ENCODE data around the gene MAPK12.
"Not testable (repeated sequence)": the region's sequence is repeated elsewhere in the genome, so short reads cannot be mapped to it uniquely, and the experiment has no call there.

Gene MAPK12

DNA sequence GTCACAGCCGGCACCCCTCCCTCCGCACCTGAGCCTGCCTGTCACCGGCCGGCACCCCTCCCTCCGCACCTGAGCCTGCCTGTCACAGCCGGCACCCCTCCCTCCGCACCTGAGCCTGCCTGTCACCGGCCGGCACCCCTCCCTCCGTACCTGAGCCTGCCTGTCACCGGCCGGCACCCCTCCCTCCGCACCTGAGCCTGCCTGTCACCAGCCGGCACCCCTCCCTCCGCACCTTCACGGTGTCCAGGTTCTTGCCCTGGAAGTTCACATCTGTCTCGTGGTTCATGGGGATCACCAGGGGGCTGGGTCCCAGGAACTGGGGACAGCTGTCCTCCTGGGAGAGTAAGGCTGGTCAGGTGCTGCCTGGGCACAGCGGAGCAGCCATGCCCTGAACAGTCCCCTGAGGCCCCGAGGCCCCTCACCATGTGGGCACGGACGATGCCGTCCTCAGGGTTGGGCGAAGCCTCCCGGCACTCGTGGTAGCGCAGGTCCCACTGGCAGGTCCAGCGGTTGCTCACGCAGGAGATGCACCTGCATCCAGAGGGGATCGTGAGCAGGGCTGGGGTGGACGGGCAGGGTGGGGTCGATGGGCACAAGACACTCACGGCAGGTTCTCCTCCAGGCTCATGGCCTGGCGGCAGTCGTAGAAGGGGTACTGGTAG, 24.2 kb upstream of the MAPK12 start:
- no peak for DNase-seq
- in situ Hi-C loops (cut with HindIII; ENCODE audit: low pct_ligation_motif_present, low pct_unique_long_range_greater_than_20kb, low sequenced_read_pairs) = no loop called here

DNA sequence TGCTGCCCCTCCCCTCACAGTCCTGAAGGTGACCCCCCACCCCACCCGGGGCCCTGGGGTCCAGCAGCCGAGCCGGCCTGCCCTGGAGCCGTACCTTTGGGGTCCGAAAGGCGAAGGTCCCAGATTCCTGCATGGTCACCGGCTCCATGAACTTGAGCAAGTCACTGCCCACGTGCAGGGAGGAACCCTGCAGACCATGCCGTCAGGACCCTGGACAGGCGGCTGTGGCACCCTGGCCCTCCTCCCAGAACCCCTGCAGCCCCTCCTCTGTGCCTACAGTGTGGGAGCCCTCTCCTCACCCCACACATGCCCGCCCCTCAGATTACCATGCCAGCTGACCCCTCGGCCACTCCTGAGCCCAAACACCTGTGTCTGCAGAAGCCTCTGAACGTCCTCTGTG, 23.0 kb upstream of the MAPK12 start:
- in situ Hi-C loops (cut with HindIII; ENCODE audit: low pct_ligation_motif_present, low pct_unique_long_range_greater_than_20kb, low sequenced_read_pairs) = no loop called here
- no peak for DNase-seq

DNA sequence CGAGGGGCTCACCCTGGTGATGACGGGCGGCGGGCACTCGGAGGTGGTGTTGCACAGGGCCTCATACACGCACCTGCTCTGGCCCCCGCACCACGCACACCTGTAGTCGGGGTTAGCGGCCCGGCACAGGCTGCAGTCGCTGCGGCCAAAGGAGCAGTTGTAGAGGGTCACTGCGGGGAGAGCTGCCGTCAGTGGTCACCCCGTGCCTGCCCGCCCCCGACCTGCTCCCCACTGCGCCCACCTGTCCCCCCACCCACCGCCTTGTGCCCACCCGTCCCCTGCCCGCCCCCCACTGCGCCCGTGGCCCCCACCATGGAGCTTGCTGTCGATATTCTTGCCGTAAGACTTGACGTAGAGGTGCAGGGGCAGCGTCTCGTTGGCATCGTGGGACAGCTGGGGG, 22.3 kb upstream of the MAPK12 start:
- DNase-seq = no peak
- in situ Hi-C loops (cut with HindIII; ENCODE audit: low pct_ligation_motif_present, low pct_unique_long_range_greater_than_20kb, low sequenced_read_pairs) = no loop called here

GRCh38 chr22:50282361-50283155, 21.1 kb upstream of the MAPK12 start:
- in situ Hi-C loops (cut with HindIII; ENCODE audit: low pct_ligation_motif_present, low pct_unique_long_range_greater_than_20kb, low sequenced_read_pairs) = no loop called here

DNA sequence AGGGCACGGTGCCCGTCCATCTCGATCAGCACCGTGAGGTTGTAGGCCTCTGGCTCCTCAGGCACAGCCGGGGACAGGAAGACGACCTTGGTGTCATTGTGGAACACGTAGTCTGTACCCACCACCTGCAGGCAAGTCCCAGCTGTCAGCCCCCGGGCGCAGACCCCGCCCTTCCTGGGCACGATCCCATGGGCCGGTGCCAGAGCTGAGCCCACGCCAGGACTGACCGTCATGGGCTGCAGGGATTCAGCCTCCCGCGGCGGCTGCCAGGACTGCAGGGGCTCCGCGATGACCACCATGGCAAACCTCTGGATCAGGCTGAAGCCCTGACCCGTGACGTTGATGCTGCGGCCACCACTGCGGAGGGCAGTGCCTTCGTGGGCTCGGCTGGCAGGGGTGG, 20.5 kb upstream of the MAPK12 start:
- in situ Hi-C loops (cut with HindIII; ENCODE audit: low pct_ligation_motif_present, low pct_unique_long_range_greater_than_20kb, low sequenced_read_pairs) = no loop called here
- DNase-seq = no peak

More at GRCh38 chr22:50282361-50283155, 21.1 kb upstream of the MAPK12 start:
- DNase-seq = peak; percentile 89

DNA sequence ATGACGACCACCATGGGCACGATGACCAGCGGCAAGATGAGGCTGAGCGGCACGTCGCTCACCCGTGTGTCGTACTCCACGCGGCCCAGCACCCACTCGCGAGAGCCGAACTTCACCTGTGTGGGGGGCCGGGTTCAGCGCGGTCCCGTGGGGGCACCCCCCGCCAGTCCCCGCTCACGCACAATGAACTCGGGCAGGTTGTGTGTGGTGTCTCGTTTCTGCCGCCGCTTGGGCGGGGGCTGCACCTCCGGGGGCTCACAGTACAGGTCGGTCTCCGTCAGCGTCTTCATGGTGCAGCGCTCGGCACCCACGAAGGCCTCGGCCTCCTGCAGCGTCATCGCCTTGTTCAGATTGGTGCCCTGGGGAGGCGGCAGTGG, 19.9 kb upstream of the MAPK12 start:
- in situ Hi-C loops (cut with HindIII; ENCODE audit: low pct_ligation_motif_present, low pct_unique_long_range_greater_than_20kb, low sequenced_read_pairs) = no loop called here
- no peak for DNase-seq

DNA sequence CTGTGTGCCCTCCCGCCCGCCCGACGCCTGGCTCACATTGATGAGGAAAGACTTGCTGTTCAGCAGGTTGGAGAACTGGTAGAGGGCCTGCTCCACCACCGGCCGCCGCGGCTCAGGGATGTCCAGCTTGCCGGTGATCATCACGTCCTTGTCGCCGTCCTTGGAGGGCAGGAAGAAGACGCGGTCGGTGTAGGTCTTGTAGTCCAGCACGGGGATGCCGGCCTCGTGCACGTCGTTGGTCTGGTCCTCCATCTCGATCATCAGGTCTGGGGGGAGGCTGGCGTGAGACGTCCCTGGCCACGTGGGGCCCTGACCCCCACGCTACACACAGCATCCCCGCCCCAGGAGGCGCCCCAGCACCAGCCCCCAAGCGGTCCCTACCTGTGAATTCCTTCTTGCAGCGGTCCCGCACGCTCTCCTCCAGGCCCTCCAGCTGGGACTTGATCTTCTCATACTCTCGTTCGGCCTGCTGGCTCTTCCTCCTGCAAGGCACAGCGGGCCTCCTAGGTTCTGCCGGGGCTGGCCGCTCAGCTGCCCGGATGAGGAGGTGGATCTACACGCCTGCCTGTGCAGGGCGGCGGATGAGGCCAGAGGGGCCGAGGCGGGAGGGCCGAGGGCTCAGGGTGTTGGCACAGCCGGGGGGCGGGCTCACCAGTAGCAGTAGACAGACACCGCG, 19.4 kb upstream of the MAPK12 start:
- DNase-seq = no peak

DNA sequence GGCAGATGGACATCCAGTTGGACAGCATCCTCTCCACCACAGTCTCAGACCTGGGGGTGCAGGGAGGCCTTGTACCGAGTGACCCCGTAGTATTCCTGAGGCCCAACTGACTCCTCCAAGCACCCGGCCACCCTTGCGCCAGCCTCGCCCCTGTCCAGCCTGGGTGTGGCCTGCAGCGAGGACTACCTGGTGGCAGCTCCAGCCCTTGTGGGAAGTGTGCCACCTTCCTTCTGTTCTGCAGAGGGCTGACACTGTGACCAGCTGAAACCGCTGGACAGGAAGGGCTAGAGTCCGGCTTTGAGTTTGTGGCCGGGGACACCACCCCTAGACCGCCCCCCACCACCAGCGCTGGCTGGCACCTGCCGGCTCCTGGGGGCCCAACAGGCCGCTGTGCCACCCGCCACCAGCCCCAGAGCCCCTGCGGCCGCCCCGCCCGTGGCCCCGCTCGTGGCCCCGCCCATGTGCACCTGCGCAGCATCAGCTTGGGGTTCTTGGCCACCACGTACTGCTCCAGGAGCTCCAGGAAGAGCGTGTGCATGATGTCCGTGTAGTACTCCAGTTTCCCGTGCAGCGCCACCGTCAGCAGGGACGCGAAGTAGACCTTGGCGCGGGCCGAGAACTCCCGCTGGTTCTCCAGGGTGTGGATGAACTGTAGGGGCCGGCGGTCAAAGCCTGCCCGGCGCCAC, 18.7 kb upstream of the MAPK12 start:
- in situ Hi-C loops (cut with HindIII; ENCODE audit: low pct_ligation_motif_present, low pct_unique_long_range_greater_than_20kb, low sequenced_read_pairs) = no loop called here
- DNase-seq = no peak

More for the DNA sequence above, 19.4 kb upstream of the MAPK12 start:
- in situ Hi-C loops (cut with HindIII; ENCODE audit: low pct_ligation_motif_present, low pct_unique_long_range_greater_than_20kb, low sequenced_read_pairs) = no loop called here

DNA sequence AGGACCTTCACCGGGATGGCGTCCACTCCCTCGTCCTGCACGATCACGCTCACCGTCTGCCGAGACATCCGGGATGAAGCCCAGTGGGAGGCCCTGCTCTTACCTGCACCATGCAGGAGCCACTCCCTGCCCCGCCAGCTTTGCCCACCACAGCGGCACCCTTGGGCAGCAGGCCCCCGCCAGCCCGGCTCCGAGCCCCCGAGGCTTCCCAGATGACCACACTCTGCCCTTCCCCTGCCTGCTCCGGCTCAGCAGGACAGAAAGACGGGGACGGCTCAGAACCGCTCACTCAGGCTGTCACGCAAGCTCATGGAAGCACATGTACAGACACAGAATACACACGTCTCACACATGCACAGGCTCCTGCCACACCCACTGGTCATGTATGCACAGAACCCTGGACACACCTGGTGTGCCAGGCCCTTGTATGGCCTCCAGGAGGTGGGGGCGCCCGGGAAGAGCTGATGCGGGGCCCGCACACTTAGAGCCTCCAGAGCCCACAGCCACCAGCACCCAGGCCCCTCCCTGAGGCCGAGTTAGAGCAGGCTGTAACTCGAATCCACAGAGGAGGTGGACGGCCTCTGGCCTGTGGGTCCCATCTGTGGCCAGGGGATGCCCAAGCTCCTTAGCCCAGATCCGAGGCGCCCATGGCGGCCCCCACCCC, 17.6 kb upstream of the MAPK12 start:
- in situ Hi-C loops (cut with HindIII; ENCODE audit: low pct_ligation_motif_present, low pct_unique_long_range_greater_than_20kb, low sequenced_read_pairs) = no loop called here
- DNase-seq = no peak

GRCh38 chr22:50278461-50278860, 17.0 kb upstream of the MAPK12 start:
- in situ Hi-C loops (cut with HindIII; ENCODE audit: low pct_ligation_motif_present, low pct_unique_long_range_greater_than_20kb, low sequenced_read_pairs) = no loop called here
- no peak for DNase-seq

DNA sequence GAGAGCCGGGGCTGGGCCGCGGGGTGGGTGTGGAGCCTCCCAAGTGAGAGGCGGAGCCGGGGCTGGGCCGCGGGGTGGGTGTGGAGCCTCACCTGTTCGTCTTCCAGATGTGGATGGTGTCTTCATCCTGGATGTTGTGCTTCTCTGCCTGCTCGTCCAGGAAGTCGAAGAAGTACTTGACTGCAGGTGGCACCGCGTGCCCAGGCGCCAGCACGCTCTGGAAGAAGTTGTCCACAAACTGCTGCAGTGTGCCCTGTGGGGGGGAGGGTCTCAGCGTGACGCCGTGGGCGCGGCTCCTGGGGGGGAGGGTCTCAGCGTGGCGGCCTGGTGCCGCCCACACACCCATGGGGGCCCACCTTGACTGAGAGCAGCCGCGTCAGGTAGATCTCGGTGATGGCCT, 16.3 kb upstream of the MAPK12 start:
- no peak for DNase-seq
- in situ Hi-C loops (cut with HindIII; ENCODE audit: low pct_ligation_motif_present, low pct_unique_long_range_greater_than_20kb, low sequenced_read_pairs) = no loop called here

GRCh38 chr22:50276143-50276542, 14.7 kb upstream of the MAPK12 start:
- in situ Hi-C loops (cut with HindIII; ENCODE audit: low pct_ligation_motif_present, low pct_unique_long_range_greater_than_20kb, low sequenced_read_pairs) = no loop called here

DNA sequence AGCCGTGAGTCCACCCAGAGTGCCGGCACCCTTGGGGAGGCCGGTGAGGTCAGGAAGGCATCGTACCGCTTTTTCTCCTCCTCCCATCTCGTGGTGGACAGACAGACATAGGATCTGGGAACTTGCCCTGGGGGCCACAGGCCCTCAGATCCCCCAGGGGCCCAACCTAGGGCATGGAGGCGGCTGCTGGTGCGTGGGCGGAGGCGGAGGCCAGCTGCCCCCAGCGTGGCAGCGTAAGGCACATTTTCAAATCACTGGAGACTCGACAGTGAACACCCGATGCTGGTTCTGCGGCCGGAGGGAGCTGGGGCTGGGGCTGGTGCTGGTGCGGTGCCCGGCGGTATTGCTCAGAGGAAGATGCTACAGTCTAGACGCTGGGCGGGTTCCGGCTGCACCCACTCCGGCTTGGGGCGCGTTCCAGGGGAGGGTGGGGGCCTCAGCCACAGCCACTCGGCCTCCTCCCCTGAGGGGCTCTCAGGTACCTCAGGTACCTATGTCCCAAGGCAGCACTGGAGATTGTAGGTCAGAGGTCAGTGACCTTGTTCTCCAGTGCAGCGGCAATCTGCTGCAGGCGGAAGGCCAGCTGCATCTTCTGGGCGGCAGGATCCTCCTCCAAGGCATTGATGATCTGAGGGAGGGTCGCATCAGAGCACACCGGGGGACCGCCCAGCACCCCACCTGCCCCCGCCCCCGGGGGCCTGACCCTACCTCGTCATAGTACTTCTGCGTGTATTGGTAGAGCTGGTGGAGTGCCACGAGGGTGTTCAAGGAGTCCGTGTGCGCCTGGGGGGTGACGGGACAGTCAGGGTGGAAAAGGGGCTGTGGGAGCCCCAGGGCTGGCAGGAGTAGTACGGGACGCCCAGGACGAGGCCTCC, 13.9 kb upstream of the MAPK12 start:
- no peak for DNase-seq
- in situ Hi-C loops (cut with HindIII; ENCODE audit: low pct_ligation_motif_present, low pct_unique_long_range_greater_than_20kb, low sequenced_read_pairs) = no loop called here

More at GRCh38 chr22:50276143-50276542, 14.7 kb upstream of the MAPK12 start:
- peak; percentile 37 for DNase-seq

DNA sequence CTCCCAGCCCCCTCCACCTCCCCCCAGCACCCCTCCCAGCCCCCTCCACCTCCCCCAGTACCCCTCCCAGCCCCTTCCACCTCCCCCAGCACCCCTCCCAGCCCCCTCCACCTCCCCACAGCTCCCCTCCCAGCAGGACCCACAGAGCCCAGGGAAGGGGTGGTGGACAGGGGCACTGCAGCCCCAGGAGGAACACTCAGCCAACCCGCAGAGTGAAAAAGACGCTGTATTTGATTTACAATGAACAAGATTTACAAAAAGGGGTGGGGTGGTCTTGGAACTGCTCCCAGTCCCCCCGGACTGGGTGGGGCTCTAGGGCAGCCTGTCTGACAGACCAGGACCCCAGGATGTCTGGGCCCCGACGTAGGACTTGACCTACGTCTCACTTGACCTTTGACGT, 13.3 kb upstream of the MAPK12 start:
- DNase-seq = no peak
- in situ Hi-C loops (cut with HindIII; ENCODE audit: low pct_ligation_motif_present, low pct_unique_long_range_greater_than_20kb, low sequenced_read_pairs) = no loop called here

DNA sequence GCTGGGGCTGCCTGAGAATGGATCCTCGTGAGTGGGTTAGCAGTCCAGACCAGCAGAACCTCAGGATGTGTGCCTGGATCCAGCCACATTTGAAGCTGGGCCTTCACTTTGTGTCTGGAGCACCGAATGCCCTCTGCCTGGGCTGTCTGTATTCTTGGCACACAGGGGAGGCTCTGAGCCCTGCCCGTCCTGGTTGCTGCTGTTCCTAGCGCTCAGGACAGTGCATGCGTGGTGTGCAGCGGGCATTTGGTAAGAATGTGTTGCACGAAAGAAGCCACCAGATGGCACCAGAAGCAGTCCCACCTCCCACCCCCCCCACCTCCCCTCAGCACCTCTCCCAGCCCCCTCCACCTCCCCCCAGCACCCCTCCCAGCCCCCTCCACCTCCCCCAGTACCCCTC, 12.8 kb upstream of the MAPK12 start:
- in situ Hi-C loops (cut with HindIII; ENCODE audit: low pct_ligation_motif_present, low pct_unique_long_range_greater_than_20kb, low sequenced_read_pairs) = no loop called here
- DNase-seq = peak; percentile 59

DNA sequence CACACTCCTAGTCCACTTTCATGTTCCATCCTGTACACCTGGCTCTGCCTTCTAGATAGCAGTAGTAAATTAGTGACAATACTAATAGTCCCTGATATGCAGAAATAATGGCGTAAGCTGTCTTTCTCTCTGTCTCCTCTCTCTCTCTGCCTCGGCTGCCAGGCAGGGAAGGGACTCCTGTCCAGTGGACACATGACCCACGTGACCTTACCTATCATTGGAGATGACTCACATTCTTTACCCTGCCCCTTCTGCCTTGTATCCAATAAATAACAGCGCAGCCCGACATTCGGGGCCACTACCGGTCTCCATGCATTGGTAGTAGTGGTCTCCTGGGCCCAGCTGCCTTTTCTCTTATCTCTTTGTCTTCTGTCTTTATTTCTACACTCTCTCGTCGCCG, 12.3 kb upstream of the MAPK12 start:
- DNase-seq; in situ Hi-C loops (cut with HindIII; ENCODE audit: low pct_ligation_motif_present, low pct_unique_long_range_greater_than_20kb, low sequenced_read_pairs): not testable (repeated sequence)

DNA sequence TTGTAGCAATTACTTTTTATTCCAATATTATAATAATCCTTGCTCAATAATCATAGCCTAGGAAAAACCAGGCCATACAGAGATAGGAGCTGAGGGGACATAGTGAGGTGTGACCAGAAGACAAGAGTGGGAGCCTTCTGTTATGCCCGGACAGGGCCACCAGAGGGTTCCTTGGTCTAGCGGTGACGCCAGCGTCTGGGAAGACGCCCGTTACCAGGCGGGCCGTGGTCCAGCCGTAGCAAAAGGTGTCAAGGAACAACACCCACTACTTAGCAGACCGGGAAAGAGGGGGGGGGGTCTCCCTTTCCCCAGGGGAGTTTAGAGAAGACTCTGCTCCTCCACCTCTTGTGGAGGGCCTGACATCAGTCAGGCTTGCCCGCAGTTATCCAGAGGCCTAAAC, 11.9 kb upstream of the MAPK12 start:
- in situ Hi-C loops (cut with HindIII; ENCODE audit: low pct_ligation_motif_present, low pct_unique_long_range_greater_than_20kb, low sequenced_read_pairs); DNase-seq: not testable (repeated sequence)

Measured in ACHN (cell line).